CD4-positive, alpha-beta T cell treated with Interferon alpha-2 for 1 hour (primary cell): ENCODE data around the gene RACGAP1.

Experiments
- DNase-seq, 2 donors: peaks; one replicate each; pipeline ENCODE4 v3.0.0-alpha.2; 2020 to 2022

Gene RACGAP1

DNA sequence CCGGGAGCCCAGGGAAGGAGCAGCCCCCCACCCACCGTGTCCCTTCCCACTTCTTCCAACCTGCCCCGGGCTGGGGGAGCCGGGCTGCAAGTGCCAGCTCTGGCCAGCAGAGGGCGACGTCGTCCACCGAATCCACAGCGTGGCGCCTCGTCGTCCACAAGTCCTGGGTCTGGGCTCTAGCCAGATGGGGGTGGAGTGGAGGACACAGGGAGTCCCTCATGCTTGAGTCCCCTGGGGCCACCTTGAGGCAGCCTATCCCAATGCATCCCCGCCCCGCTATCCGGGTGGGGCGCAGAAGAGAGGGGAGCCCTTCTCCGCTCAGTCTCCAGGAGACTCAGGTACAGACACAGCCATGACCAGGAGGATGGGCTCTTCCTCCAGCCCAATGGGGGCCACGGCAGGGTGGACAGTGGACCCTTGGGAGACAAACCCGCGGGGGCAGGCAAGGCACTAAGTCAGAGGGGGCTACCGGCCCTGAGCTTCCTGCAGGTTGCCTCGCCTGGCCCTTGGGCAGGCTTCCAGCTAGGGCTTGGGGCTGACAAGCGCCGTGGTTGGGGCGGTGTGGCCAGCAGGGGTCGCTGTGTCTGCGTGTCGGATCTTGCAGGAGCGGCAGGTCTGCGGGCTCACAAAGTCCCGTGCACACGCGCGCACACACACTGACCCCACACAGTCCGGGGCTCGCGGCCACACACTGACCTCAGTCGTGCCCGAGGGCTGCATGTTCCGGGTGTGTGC, 58.1 kb downstream of the RACGAP1 start:
- peak; percentile 85 to 89 for DNase-seq

GRCh38 chr12:49966511-49967041, 58.7 kb downstream of the RACGAP1 start:
- DNase-seq: no peak

DNA sequence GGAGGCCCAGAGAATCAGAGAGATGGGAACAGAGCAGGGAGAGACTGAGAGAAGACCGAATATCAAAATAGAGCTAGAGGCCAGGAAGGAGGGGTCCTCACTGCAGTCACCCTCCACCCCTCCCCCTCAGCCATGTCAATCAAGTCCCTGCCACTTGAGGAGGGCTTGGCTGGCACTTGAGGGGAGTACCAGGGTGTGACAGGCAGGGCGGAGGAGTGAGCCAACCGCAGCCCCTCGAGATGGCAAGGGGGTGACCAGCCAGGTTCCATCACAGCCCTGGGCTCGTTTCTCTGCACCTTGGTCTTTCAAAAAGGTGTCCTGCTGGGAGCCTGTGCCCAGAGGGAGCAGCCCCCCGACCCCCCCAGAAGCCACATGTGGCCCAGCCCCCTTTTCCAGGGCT, 59.5 kb downstream of the RACGAP1 start:
- no peak for DNase-seq

DNA sequence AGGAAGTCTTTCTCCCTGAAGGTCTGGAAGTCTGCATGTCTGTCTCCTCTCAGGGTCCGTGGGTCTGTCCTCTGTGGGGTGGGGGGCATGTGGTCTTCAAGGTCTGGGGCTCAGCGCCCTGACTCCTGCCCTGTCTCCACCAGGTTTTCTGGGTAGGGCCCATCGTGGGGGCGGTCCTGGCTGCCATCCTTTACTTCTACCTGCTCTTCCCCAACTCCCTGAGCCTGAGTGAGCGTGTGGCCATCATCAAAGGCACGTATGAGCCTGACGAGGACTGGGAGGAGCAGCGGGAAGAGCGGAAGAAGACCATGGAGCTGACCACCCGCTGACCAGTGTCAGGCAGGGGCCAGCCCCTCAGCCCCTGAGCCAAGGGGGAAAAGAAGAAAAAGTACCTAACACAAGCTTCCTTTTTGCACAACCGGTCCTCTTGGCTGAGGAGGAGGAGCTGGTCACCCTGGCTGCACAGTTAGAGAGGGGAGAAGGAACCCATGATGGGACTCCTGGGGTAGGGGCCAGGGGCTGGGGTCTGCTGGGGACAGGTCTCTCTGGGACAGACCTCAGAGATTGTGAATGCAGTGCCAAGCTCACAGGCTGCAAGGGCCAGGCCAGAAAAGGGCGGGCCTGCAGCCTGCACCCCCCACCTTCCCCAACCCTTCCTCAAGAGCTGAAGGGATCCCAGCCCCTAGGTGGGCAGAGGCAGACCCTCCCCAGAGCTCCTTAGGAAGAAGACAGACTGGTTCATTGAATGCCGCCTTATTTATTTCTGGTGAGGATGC, 60.3 kb downstream of the RACGAP1 start:
- DNase-seq: no peak

GRCh38 chr12:49963976-49964815, 61.1 kb downstream of the RACGAP1 start:
- DNase-seq: no peak

GRCh38 chr12:49962861-49963765, 62.2 kb downstream of the RACGAP1 start:
- no peak for DNase-seq

- no peak for DNase-seq
Measured at GRCh38 chr12:49961993-49962764, 63.1 kb downstream of the RACGAP1 start.

- no peak for DNase-seq
Measured at GRCh38 chr12:49961111-49961922, 64.0 kb downstream of the RACGAP1 start, which contains the start of gene AQP5. TSS of gene AQP5 (plus strand) at chr12:49961872. CDS start at chr12:49962018, 146 bp downstream.

DNA sequence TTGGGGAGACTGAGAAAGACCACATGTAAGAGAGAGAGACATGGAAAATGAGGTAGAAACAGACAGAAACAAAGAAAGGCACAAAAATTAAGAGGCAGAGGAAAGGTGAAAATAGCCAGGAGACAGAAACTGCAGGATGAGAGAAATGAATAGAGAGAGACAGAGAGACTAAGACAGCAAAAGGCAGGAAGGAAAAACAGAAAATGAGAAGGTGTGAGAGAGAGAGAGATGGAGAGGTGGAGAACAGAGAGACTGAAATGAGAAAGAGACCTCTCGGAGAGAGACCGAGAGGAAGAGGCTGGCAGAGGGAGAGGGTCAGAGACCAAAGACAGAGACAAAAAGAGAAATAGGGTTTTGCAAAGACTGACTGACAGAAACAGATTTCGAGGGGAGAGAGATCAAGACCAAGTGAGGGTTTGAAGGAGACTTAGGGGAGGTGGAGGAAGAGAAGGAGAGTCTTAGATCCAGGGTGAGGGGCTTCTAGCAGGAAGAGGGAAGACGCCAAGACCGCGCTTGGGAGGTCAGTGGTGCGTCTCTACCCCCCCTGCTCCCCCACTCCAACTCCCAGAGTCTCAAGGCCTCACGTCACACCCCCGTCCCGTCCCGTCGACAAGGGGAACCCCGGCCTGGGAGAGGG, 64.7 kb downstream of the RACGAP1 start:
- no peak for DNase-seq

- no peak for DNase-seq
Measured at GRCh38 chr12:49959685-49960473, 65.4 kb downstream of the RACGAP1 start.

DNA sequence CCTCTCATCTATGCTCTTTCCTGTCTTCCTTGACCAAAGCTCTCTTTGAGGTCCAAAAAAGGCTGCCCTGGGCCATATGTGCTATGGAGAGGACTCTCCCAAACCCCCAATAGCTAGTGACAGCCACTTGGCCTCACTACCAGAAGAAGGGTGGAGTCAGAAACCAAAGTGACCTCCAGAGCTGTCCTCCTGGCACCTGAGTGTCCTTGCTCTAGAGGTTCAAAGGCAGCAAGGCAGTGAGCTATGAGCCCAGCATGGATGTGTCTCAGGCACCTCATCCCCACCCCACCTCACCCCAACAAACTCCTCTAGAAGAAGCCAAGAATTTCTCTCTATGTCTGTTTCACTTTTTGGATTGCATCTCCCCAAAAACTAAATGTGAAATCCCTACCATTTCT, 67.7 kb downstream of the RACGAP1 start:
- DNase-seq: no peak

GRCh38 chr12:49956663-49957569, 68.4 kb downstream of the RACGAP1 start:
- no peak for DNase-seq

DNA sequence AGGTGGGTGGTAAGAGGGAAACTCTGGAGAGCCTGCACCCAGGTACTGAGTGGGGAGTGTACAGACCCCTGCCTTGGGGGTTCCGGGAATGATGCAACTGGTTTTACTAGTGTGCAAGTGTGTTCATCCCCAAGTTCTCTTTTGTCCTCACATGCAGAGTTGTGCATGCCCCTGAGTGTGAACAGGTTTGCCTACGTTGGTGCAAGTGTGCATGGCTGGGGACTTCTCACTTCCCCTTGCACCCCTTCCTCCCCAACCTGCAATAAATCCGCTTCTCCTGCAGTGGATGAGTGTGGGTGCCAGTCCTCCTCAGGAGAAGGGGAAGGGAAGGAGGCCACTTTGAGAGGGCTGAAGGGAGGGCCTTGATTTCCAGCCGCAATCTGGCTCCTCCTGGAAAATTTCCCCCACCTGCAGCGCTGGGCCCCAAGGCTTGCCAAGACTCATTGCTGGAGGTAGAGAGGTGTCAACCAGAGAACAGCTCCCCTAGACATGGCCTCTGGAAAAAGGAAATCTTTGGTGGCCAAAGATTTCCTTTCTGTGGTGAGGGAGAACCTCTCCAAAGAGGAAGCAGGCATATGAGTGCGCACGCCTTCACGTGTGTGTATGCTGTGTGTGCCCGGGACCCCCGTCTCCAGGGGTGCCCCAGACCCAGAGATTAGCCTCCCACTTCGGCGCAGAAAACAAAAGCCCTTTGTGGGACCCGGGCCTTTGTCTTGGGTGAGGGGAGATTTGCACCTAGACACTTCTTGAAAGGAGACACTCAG, 69.2 kb downstream of the RACGAP1 start:
- no peak for DNase-seq

GRCh38 chr12:49954863-49955830, 70.1 kb downstream of the RACGAP1 start:
- DNase-seq: no peak

GRCh38 chr12:49953961-49954846, 71.1 kb downstream of the RACGAP1 start:
- DNase-seq: no peak
